ENCODE results near the gene KIF15.
"Not testable (repeated sequence)": the region's sequence is repeated elsewhere in the genome, so short reads cannot be mapped to it uniquely, and the experiment has no call there.

The KIF15 gene

GRCh38 chr3:44761424-44762169 is at the start of gene KIF15, which contains the start of gene KIAA1143:
TSS of gene KIF15 (plus strand) at chr3:44761794. CDS start at chr3:44761866, 72 bp downstream.
TSS of gene KIAA1143 (minus strand) at chr3:44761619. CDS start at chr3:44761602, 17 bp downstream.
- DNase-seq (ENCODE audit: low read depth in 2 of 2) = peak; percentile 96 to 98

DNA sequence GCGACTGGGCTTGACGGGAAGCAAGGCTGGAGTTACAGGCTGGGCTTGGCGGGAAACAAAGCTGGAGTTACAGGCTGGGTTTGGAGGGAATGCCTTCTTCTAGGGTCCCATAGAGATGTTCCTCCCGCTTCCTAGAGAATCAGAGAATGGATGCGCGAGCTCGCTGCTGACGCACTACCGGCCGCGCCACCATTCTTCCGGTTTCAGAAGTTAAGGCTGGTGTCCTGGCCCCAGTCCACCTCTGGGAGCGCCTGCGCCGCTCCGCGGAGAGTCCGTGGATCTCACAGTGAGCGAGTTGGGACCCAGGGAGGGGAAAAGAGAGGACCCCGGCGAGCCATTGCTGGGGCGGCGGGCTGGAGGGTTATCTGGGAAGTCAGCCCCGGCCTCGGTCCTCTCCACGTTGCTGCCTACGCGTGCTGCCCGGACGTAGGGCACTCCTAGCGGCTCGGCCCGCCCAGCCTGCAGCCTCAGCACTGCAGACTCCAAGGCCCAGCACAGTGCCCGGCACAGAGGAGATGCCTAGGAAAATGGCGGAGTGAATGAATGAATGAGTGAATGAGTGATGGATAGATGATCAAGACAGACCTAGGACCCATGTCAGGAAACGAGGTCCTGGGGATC is 49.0 kb upstream of the KIF15 start, which contains the start of gene ZNF502:
Gene ZNF502, plus strand, starts transcription at position 206 of the 621 bp plus-strand sequence. CDS start 7,602 bp downstream, outside the sequence.
- peak; percentile 20 to 53 for DNase-seq (ENCODE audit: low read depth in 2 of 2)

DNA sequence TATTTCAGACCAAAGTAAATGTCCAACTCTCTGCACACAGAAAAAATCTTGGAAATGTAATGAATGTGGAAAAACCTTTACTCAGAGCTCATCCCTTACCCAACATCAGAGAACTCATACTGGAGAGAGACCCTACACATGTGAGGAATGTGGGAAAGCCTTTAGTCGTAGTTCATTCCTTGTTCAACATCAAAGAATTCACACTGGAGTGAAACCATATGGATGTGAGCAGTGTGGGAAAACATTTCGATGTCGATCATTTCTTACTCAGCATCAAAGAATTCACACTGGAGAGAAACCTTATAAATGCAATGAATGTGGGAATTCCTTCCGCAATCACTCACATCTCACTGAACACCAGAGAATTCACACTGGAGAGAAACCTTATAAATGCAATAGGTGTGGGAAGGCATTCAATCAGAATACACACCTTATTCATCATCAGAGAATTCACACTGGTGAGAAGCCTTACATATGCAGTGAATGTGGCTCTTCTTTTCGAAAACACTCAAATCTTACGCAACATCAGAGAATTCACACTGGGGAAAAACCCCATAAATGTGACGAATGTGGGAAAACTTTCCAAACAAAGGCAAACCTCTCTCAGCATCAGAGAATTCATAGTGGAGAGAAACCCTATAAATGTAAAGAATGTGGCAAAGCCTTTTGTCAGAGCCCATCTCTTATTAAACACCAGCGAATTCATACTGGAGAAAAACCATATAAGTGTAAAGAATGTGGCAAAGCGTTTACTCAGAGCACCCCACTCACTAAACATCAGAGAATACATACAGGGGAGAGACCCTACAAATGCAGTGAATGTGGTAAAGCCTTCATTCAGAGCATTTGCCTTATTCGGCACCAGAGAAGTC is 40.1 kb upstream of the KIF15 start:
- no peak for DNase-seq (ENCODE audit: low read depth in 2 of 2)

GRCh38 chr3:44722103-44722401 is 39.5 kb upstream of the KIF15 start:
- DNase-seq (ENCODE audit: low read depth in 2 of 2) = no peak

GRCh38 chr3:44729384-44729910 is 32.1 kb upstream of the KIF15 start, which contains the start of gene ZNF501:
TSS of gene ZNF501 (plus strand) at chr3:44729635. CDS start at chr3:44734422, 4,787 bp downstream.
- peak; percentile 70 to 80 for DNase-seq (ENCODE audit: low read depth in 2 of 2)

DNA sequence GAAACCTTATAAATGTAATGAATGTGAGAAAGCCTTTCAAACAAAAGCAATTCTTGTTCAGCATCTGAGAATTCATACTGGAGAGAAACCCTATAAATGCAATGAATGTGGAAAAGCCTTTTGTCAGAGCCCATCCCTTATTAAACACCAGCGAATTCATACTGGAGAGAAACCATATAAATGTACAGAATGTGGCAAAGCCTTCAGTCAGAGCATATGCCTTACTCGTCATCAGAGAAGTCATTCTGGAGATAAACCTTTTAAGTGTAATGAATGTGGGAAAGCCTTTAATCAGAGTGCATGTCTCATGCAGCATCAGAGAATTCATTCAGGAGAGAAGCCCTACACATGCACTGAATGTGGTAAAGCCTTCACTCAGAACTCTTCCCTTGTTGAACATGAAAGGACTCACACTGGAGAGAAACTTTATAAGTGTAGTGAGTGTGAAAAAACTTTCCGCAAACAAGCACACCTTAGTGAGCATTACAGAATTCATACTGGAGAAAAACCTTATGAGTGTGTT is 26.9 kb upstream of the KIF15 start:
- DNase-seq (ENCODE audit: low read depth in 2 of 2) = no peak

DNA sequence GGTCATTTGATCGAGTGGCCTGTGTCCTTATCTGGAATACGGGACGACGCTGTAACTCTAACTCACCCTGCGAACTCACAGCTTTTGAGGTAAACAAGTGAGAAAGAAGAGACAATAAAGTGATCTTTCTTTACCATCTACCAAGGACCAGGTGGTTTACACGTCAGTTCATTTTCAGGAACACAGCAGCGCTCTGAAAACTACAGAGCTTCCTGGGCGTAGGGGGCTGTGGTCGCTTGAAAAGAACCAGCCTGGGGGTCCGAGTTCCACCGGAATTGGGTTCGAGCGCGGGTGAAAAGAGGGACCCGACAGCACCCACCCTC is 532 bp upstream of the KIF15 start:
- DNase-seq (ENCODE audit: low read depth in 2 of 2) = peak in 1 of 2 donors; percentile 2

DNA sequence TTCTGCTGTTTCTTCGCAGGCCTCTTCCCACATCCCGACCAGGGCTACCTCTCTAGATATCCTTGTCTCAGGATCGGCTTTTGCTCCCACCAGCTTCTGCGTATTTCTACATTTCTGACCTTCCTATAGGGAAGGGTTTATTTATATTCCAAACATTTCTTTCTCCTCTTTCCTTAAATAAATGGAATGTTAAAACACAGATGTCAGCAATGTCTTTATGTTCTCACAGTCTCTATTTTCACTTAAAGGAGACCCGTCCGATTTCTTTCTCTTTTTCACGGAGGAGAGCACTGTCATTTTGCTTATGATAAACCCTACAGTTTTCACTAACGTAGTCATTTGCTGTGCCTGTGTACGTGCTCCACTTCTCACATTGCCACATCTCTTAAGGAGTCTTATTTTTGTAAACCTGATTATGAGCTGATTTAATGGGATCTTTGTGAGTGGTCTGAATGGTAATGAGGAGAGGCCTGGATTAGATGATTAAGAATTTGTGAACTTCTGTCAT is 630 bp downstream of the KIF15 start:
- DNase-seq (ENCODE audit: low read depth in 2 of 2) = no peak

- no peak for DNase-seq (ENCODE audit: low read depth in 2 of 2)
Measured at GRCh38 chr3:44762690-44763089, 1.1 kb downstream of the KIF15 start.

- DNase-seq (ENCODE audit: low read depth in 2 of 2) = no peak
Measured at GRCh38 chr3:44764248-44764647, 2.7 kb downstream of the KIF15 start.

- DNase-seq (ENCODE audit: low read depth in 2 of 2) = no peak
Measured at GRCh38 chr3:44771424-44772098, 10.0 kb downstream of the KIF15 start.

DNA sequence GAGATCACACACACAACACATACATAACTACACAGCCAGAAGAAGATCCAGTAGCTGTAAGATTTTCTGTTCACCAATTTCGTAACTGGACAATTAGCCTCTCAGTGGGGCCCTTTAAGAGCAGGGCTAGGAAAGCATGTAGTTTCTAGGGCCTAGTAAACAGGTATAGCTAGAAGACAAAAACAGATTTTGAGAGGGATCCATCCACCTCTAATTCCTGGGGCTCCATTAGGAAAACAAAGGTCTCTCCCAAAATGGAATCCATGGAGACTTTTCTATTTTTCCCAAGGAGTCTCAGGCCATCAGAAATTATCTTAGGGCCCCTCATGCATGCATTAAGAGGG is 10.5 kb downstream of the KIF15 start:
- DNase-seq (ENCODE audit: low read depth in 2 of 2) = no peak

DNA sequence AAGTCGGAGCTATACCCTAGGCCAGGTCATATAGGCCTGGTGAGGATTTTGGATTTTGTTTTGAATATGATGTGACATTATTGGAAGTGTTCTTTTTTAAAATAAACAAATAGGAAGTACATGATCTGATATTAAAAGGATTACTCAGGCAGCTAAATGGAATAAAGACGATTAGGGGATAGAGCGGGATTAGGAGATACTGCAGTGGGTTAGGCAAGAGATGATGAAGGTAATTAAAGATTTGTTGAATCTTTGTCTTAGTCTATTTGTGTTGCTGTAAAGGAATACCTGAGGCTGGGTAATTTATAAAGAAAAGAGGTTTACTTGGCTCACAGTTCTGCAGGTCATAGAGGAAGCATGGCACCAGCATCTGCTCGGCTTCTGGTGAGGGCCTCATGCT is 21.3 kb downstream of the KIF15 start:
- no peak for DNase-seq (ENCODE audit: low read depth in 2 of 2)

- DNase-seq (ENCODE audit: low read depth in 2 of 2) = no peak
Measured at GRCh38 chr3:44795197-44795596, 33.6 kb downstream of the KIF15 start.

DNA sequence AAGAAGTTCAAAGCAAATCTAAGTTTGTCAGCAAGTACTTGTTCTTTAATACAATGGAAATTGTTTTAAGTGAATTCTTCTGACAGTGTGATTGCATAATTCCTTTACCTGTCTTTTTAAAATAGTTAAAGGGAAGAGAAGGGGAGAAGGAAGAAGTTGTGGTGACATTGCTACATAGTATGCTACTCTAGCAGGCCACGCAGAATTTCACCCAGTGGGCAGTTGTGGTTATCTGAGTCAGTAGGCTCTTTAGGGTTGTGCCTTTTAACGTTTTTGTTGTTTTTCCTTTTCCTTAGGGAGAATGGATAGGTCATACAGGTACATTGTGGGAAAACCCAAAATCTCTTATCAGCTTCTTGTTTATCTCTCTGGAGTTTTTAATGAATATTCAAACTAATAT is 40.4 kb downstream of the KIF15 start:
- no peak for DNase-seq (ENCODE audit: low read depth in 2 of 2)

- DNase-seq (ENCODE audit: low read depth in 2 of 2) = no peak
Measured at GRCh38 chr3:44803298-44803697, 41.7 kb downstream of the KIF15 start.

GRCh38 chr3:44805960-44806359 is 44.4 kb downstream of the KIF15 start:
- no peak for DNase-seq (ENCODE audit: low read depth in 2 of 2)

GRCh38 chr3:44814751-44815150 is 53.2 kb downstream of the KIF15 start:
- no peak for DNase-seq (ENCODE audit: low read depth in 2 of 2)

- DNase-seq (ENCODE audit: low read depth in 2 of 2) = not testable (repeated sequence)
Measured at GRCh38 chr3:44816334-44816733, 54.7 kb downstream of the KIF15 start.

- DNase-seq (ENCODE audit: low read depth in 2 of 2) = not testable (repeated sequence)
Measured at GRCh38 chr3:44821206-44821605, 59.6 kb downstream of the KIF15 start.

DNA sequence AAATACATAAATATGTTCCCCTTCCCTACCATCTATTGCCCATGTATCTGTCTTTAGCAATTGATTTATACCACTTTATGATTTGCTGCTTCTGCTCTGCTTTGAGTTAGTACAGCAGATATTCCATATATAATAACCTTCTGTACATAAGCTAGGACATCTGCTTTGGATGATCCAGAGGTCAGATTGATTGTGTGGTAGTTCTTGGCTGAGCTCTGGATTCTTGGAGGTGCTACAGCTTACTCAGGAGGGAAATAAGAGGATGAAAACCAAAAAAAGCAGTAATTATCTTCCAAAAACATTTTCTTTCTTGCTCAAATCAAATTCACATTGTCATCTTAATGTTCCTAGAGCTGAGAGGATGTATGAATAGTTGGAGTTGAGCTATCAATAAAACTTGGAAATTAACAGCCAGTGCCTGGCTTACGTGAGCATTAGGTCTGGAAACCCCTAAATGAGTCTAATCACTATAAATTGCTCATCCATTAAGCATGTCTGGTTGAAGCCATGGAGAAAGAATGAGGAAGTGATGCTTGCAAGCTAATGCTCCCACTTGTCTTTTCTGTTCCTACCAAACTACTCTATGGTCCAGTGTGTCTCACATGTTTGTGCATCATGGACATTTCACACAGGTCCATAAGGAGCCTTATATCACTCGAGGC is 63.8 kb downstream of the KIF15 start:
- DNase-seq (ENCODE audit: low read depth in 2 of 2) = no peak
